Progenitor cell of endocrine pancreas (in vitro differentiated cells): ENCODE data around the gene FYCO1. TPM values are rescaled to one million over a fixed set of nuclear protein-coding genes. Genes with fewer than 3 reads are reported as not detected.

Experiments
- DNase-seq: peaks from one replicate; pipeline ENCODE4 v3.0.0; 2021; ENCODE audit warnings: low spot score; ENCODE audit not compliant: unreplicated experiment
- H3K27ac Mint-ChIP-seq: 2 replicates; pipeline ENCODE4 v1.8.0; 2021; ENCODE audit warnings: mild to moderate bottlenecking, moderate library complexity, mixed read lengths
- H3K27me3 Mint-ChIP-seq: 2 replicates; pipeline ENCODE4 v1.8.0; 2021; ENCODE audit warnings: mixed read lengths
- H3K36me3 Mint-ChIP-seq: 2 replicates; pipeline ENCODE4 v1.8.0; 2022; ENCODE audit warnings: mixed read lengths; ENCODE audit not compliant: insufficient read depth
- H3K4me1 Mint-ChIP-seq: 2 replicates; pipeline ENCODE4 v1.8.0; 2021; ENCODE audit warnings: low read depth, mixed read lengths
- H3K4me3 Mint-ChIP-seq: 2 replicates; pipeline ENCODE4 v1.8.0; 2021; ENCODE audit warnings: low read depth, mild to moderate bottlenecking, moderate library complexity, mixed read lengths
- H3K9me3 Mint-ChIP-seq: 2 replicates; pipeline ENCODE4 v1.8.0; 2021; ENCODE audit warnings: low read depth, mixed read lengths
- CTCF ChIP-seq: fragments of 200-600 bp; sonication (generic); IDR thresholded peaks from one replicate; pipeline ENCODE4 v1.5.0; 2021; ENCODE audit warnings: antibody characterized with exemption, mild to moderate bottlenecking; ENCODE audit not compliant: unreplicated experiment
- total RNA-seq: library from RNA; stranded (reverse); gene quantifications from 2 replicates; pipeline ENCODE4 v1.2.1, GENCODE V29; 2021

The FYCO1 gene
- total RNA-seq, 1 donor from 2014 or later: 18.0 TPM

DNA sequence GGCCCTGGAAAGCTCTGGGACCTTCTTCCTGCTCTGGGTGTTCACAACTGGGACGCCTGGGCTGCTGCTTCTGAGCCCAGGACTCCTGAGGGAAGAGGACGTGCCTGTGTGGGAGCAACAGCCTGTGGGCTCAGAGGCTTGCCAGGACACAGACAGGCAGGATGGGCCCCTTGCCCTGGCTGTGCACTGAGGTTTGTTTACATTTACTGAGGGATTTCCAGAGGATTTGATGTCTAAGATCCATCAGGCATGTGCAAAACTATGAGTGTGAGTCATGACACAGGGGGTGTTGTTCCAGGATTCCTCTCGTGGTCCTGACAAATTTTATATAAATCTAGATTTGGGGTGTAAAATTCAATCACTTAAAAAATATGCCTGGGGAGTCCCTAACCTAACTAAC lies 98.7 kb downstream of the FYCO1 start:
- Mint-ChIP-seq H3K27ac (no peak overlapping the region), H3K27me3 (peaks cover 8% of the 10 kb centered on the region), H3K4me1 (no peaks in the 10 kb centered on the region), H3K4me3 (no peak overlapping the region), H3K36me3 (no peaks in the 10 kb centered on the region), H3K9me3 (no peaks in the 10 kb centered on the region)
- no peak for DNase-seq
- TF ChIP-seq CTCF: no peak

DNA sequence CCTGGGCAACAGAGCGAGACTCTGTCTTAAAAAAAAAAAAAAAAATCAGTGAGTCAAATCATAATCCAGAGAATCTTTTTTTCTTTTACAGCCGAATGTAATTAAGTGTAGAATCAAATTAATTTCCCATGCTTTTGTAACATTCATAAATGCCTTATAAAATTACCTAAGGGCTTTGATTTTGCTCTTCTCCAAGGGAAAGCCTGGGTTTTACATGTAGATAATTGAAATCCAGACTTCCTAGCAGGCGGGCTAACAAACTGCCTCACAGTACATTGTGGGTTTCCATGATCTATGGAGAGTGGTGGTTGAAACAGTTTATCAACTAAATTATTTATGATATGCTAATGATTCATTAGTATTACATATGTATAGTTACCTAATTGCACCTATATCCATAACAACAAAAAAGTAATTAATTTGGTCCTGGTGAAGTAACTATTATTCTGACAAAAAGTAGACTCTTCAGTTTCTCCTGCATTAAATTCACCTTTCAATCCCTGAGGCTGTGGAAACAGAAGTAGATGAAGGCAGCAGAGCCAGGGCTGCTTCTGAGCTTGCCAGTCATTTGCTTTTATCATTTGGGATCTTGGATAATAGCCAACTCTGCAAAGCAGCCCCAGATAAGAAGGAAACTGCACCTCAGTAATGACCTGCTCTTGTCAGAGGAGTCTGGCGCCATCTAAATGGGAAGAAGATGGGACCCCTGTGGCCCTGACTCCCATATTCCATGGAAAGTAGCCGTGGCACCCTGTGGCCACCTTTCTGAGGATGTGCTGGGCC lies 99.7 kb downstream of the FYCO1 start:
- Mint-ChIP-seq H3K4me1 (no peaks in the 10 kb centered on the region), H3K4me3 (no peak overlapping the region), H3K36me3 (no peaks in the 10 kb centered on the region), H3K27me3 (peaks cover 8% of the 10 kb centered on the region), H3K27ac (no peak overlapping the region), H3K9me3 (no peaks in the 10 kb centered on the region)
- TF ChIP-seq CTCF: no peak
- DNase-seq: no peak

GRCh38 chr3:45894015-45894414 lies 101.6 kb downstream of the FYCO1 start:
- no peak for DNase-seq
- no peak for TF ChIP-seq CTCF
- no peak overlapping the region for H3K4me3 Mint-ChIP-seq
- H3K36me3 Mint-ChIP-seq: no peaks in the 10 kb centered on the region
- peaks cover 8% of the 10 kb centered on the region for H3K27me3 Mint-ChIP-seq
- no peak overlapping the region for H3K27ac Mint-ChIP-seq
- H3K9me3 Mint-ChIP-seq: no peaks in the 10 kb centered on the region
- H3K4me1 Mint-ChIP-seq: no peaks in the 10 kb centered on the region

DNA sequence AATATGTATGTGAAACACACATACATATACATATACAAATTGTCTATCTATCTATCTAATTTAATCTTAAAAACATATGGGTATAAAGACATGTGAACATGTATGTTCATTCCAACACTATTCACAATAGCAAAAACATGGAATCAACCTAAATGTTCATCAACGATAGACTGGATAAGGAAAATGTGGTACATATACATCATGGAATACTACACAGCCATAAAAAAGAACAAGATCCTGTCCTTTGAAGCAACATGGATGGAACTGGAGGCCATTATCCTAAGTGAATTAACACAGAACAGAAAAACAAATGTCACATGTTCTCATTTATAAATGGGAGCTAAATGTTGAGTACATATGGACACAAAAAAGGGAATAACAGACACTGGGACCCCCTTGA lies 103.5 kb downstream of the FYCO1 start:
- Mint-ChIP-seq H3K4me1 (no peaks in the 10 kb centered on the region), H3K4me3 (no peak overlapping the region), H3K36me3 (no peaks in the 10 kb centered on the region), H3K27me3 (peaks cover 3% of the 10 kb centered on the region), H3K9me3 (no peaks in the 10 kb centered on the region), H3K27ac (no peak overlapping the region)
- no peak for DNase-seq
- no peak for TF ChIP-seq CTCF

DNA sequence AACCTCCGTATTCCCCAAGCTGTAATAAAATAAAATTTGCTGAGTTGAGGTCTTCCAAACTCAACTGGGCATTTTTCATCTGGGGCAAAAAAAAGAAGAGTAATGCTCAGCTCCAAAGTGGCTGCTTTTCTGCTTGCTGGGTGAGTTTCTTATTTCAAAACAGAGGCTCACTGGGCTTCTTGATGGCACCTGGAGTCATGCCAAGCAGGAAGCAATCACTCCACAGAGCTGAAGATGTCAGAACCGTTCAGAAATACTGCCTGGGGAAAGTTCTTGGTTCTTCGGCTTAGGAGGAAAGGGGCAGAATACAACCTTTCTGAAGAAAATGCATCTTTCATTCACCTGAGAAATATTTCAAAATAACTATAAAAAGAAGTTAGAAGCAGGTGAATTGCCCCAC lies 105.2 kb downstream of the FYCO1 start:
- no peaks in the 10 kb centered on the region for H3K36me3 Mint-ChIP-seq
- no peak for DNase-seq
- H3K27me3 Mint-ChIP-seq: peaks cover 3% of the 10 kb centered on the region
- H3K4me3 Mint-ChIP-seq: no peak overlapping the region
- H3K27ac Mint-ChIP-seq: no peak overlapping the region
- H3K4me1 Mint-ChIP-seq: no peaks in the 10 kb centered on the region
- no peak for TF ChIP-seq CTCF
- H3K9me3 Mint-ChIP-seq: no peaks in the 10 kb centered on the region
